Esophagus squamous epithelium (tissue), 5 donors: ENCODE results near the gene HERC2. TPM values are rescaled to one million over a fixed set of nuclear protein-coding genes. Genes with fewer than 3 reads are reported as not detected.

ENCODE experiments used
- DNase-seq: peaks from one replicate; lab custom pipeline; 2025; lab: John Stamatoyannopoulos, UW
- H3K27ac ChIP-seq, 4 donors: fragments of 200-600 bp; sonication (generic); one replicate each; pipeline ENCODE4 v1.5.1; 2016 to 2019; ENCODE audit warnings: mild to moderate bottlenecking in 1 of 4
- H3K27me3 ChIP-seq, 4 donors: fragments of 200-600 bp; sonication (generic); 1 replicate in 3 of 4; 2 replicates in 1 of 4; pipeline versions ENCODE4 v1.5.1 to v1.6.0; 2017 to 2021; ENCODE audit warnings: antibody characterized with exemption in 1 of 4
- H3K36me3 ChIP-seq, 3 donors: fragments of 200-600 bp; sonication (generic); one replicate each; pipeline ENCODE4 v1.5.1; 2016 to 2019
- H3K4me1 ChIP-seq, 3 donors: fragments of 200-600 bp; sonication (generic); one replicate each; pipeline ENCODE4 v1.5.1; 2017 to 2019
- H3K4me3 ChIP-seq, 4 donors: fragments of 200-600 bp; sonication (generic); 1 replicate in 3 of 4; 2 replicates in 1 of 4; pipeline ENCODE4 v1.5.1; 2016 to 2019; ENCODE audit warnings: mild to moderate bottlenecking in 2 of 4, moderate library complexity in 1 of 4
- H3K9me3 ChIP-seq, 3 donors: fragments of 200-600 bp; sonication (generic); one replicate each; pipeline ENCODE4 v1.5.1; 2016 to 2019
- POLR2A ChIP-seq, 4 donors: fragments of 450-650 bp; IDR thresholded peaks; one replicate each; pipeline ENCODE4 v1.6.1; 2017; ENCODE audit warnings: antibody characterized with exemption in 4 of 4, mild to moderate bottlenecking in 4 of 4, moderate library complexity in 3 of 4
- WGBS, 2 donors: methylation state at CpG; one replicate each; pipeline ENCODE4 v1.1.5; 2018; 5-methylcytosine and 5-hydroxymethylcytosine counted together
- intact Hi-C: fragments of 100-400 bp; cut with DNase I; formaldehyde crosslinking; loops from one replicate; pipeline ENCODE4 v1.15.0; 2022
- total RNA-seq, 4 donors: library from RNA; depleted of rRNA; stranded (reverse); fragments of >200 nt; gene quantifications; one replicate each; pipeline ENCODE4 v1.1.0, GENCODE V29; 2016
- TF ChIP-seq, protein P1 (sequence below), 6 experiments: fragments of 450-650 bp in 4 of 6; fragments of 200-600 bp in 2 of 6; sonication (generic) in 2 of 6; IDR thresholded peaks; one replicate each; pipeline ENCODE4 v1.5.1; 2016 to 2019; ENCODE audit warnings: antibody characterized with exemption in 6 of 6, mild to moderate bottlenecking in 4 of 6, moderate library complexity in 4 of 6
- donor health status: DM: yes; HTN: yes; CAD: no.

The HERC2 gene
- total RNA-seq, 4 donors from 2014 or later, result 32.2 to 45.0 (median 39.2) TPM

DNA sequence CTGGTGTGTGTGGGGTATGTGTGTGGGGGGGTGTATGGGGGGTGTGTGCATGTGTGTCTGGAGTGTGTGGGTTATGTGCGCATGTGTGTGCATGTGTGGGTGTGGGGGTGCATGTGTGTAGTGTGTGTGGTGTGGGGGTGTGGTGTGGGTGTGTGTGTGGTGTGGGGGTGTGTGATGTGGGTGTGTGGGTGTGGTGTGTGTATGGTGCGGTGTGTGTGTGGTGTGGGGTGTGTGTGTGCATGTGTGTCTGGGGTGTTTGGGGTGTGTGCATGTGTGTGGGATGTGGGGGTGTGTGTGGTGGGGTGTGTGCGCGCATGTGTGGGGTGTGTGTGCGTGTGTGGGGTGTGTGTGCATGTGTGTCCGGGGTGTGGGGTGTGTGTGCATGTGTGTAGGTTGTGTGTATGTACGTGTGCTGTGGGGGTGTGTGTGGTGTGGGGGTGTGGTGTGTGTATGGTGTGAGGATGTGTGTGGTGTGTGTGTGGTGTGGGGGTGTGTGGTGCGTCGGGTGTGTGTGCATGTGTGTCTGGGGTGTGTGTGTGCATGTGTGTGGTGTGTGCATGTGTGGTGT, 216.7 kb downstream of the HERC2 start:
- Histone ChIP-seq H3K9me3 (no peaks in the 10 kb centered on the region), H3K36me3 (no peaks in the 10 kb centered on the region), H3K27ac (no peak overlapping the region), H3K4me1 (peaks cover 11 to 24% (median 14%) of the 10 kb centered on the region in 3 donors), H3K4me3 (no peak overlapping the region), H3K27me3 (peaks cover 0 to 30% (median 0%) of the 10 kb centered on the region in 4 donors)
- intact Hi-C loops, result no loop called here
- TF ChIP-seq, protein P1, sequence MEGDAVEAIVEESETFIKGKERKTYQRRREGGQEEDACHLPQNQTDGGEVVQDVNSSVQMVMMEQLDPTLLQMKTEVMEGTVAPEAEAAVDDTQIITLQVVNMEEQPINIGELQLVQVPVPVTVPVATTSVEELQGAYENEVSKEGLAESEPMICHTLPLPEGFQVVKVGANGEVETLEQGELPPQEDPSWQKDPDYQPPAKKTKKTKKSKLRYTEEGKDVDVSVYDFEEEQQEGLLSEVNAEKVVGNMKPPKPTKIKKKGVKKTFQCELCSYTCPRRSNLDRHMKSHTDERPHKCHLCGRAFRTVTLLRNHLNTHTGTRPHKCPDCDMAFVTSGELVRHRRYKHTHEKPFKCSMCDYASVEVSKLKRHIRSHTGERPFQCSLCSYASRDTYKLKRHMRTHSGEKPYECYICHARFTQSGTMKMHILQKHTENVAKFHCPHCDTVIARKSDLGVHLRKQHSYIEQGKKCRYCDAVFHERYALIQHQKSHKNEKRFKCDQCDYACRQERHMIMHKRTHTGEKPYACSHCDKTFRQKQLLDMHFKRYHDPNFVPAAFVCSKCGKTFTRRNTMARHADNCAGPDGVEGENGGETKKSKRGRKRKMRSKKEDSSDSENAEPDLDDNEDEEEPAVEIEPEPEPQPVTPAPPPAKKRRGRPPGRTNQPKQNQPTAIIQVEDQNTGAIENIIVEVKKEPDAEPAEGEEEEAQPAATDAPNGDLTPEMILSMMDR (IDR thresholded peaks at IDR 0.05), result no peak
- no peak for TF ChIP-seq POLR2A (IDR thresholded peaks at IDR 0.05)
- WGBS, 2 donors, result 95 to 96% methylated on average over 4 to 9 of the region's 9 CpGs
- DNase-seq, result no peak

DNA sequence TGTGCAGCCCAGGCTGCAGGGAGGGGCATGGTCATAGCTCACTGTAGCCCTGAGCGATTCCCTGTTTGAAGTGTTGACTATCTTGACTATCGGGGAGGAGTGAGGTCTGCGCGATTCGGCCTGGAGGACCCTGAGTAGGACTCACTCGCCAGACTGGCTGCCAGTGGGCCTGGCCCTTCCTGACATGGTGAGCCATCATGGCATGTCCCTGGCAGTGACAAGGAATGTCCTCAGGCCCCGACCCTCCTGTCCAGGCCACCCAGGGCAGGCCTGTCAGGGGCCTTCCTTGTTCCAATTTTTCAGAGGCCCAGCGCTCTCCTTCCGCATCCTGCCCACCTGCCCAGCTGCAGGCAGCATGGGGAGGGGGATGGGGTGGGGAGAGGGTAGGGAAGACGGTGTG, 217.7 kb downstream of the HERC2 start:
- H3K27ac ChIP-seq, result no peak overlapping the region
- DNase-seq, result no peak
- no peaks in the 10 kb centered on the region for H3K36me3 ChIP-seq
- WGBS, 2 donors, result 88 to 94% methylated on average over 2 of the region's 10 CpGs
- intact Hi-C loops, result no loop called here
- H3K4me1 ChIP-seq, result peaks cover 15 to 25% (median 16%) of the 10 kb centered on the region in 3 donors
- no peaks in the 10 kb centered on the region for H3K9me3 ChIP-seq
- H3K4me3 ChIP-seq, result no peak overlapping the region
- H3K27me3 ChIP-seq, result peaks cover 0 to 40% (median 0%) of the 10 kb centered on the region in 4 donors
- TF ChIP-seq, protein P1 (IDR thresholded peaks at IDR 0.05), result no peak
- no peak for TF ChIP-seq POLR2A (IDR thresholded peaks at IDR 0.05)

- peaks cover 0 to 45% (median 0%) of the 10 kb centered on the region in 4 donors for H3K27me3 ChIP-seq
- no peak for DNase-seq
- H3K4me1 ChIP-seq, result peaks cover 20 to 30% (median 21%) of the 10 kb centered on the region in 3 donors
- 76 to 85% methylated on average over 9 to 10 of the region's 10 CpGs for WGBS, 2 donors
- H3K27ac ChIP-seq, result no peak overlapping the region
- H3K9me3 ChIP-seq, result no peaks in the 10 kb centered on the region
- TF ChIP-seq POLR2A (IDR thresholded peaks at IDR 0.05), result no peak
- intact Hi-C loops, result no loop called here
- no peaks in the 10 kb centered on the region for H3K36me3 ChIP-seq
- no peak overlapping the region for H3K4me3 ChIP-seq
These were observed 218.1 kb downstream of the HERC2 start for GRCh38 chr15:28103831-28104230.

DNA sequence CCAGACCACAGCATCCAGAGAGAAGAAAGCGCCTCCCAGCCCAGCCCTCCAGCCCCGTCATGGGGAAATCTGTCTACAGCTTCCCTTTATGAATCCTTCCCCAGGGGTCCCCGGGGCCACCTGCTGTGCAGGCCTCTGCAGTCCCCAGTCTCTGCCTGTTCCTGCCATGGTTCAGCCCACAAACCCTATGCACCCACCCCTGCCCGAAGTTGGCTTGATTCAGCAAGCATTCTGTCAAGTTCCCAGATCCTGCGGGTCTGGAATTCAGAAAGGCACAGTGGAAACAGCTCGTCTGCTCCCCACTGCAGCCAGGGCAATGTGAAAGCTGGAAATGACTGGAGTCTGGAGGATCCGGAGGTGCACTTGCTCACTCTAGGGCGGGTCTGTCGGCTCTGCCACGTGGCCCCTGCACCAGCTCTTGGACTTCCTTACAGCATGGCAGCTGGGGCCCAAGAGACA, 220.0 kb downstream of the HERC2 start:
- DNase-seq, result no peak
- intact Hi-C loops, result no loop called here
- H3K27me3 ChIP-seq, result peaks cover 0 to 55% (median 0%) of the 10 kb centered on the region in 4 donors
- 85 to 95% methylated on average over 4 to 5 of the region's 10 CpGs for WGBS, 2 donors
- H3K36me3 ChIP-seq, result no peaks in the 10 kb centered on the region
- no peaks in the 10 kb centered on the region for H3K9me3 ChIP-seq
- TF ChIP-seq, protein P1 (IDR thresholded peaks at IDR 0.05), result no peak
- no peak for TF ChIP-seq POLR2A (IDR thresholded peaks at IDR 0.05)
- H3K4me1 ChIP-seq, result peaks cover 20 to 40% (median 25%) of the 10 kb centered on the region in 3 donors
- no peak overlapping the region for H3K4me3 ChIP-seq
- no peak overlapping the region for H3K27ac ChIP-seq

DNA sequence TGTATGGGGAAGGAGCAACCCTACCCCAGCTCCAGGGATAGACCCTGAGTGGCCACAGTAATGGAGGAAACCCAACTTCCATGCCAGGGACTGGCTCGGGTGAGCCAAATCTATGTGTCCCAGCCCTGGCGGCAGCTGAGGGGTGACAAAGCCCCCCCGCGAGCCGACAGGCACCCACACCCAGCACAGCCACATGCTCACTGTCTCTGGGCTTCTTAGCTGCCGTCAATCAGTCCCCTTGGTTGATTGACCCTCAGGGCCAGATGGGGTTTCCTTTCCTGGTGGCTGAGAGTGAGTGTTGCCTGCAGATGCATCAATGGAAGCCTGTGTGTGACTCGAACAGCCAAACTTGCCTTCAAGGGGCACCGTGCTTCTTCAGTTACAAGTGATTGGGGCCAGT, 220.8 kb downstream of the HERC2 start:
- no peaks in the 10 kb centered on the region for H3K9me3 ChIP-seq
- intact Hi-C loops, result no loop called here
- peaks cover 0 to 55% (median 0%) of the 10 kb centered on the region in 4 donors for H3K27me3 ChIP-seq
- no peaks in the 10 kb centered on the region for H3K36me3 ChIP-seq
- no peak overlapping the region for H3K27ac ChIP-seq
- 85 to 92% methylated on average over 2 to 4 of the region's 8 CpGs for WGBS, 2 donors
- TF ChIP-seq, protein P1 (IDR thresholded peaks at IDR 0.05), result no peak
- no peak for TF ChIP-seq POLR2A (IDR thresholded peaks at IDR 0.05)
- peaks cover 19 to 40% (median 22%) of the 10 kb centered on the region in 3 donors for H3K4me1 ChIP-seq
- no peak overlapping the region for H3K4me3 ChIP-seq
- no peak for DNase-seq
